ENCODE results near the gene HBS1L. TPM values are rescaled to one million over a fixed set of nuclear protein-coding genes. Genes with fewer than 3 reads are reported as not detected.

Gene HBS1L
- total and polyA plus RNA-seq, 2 of the 4 experiments (the other 2 are of a cell fraction), result 45.1 to 120 TPM

DNA sequence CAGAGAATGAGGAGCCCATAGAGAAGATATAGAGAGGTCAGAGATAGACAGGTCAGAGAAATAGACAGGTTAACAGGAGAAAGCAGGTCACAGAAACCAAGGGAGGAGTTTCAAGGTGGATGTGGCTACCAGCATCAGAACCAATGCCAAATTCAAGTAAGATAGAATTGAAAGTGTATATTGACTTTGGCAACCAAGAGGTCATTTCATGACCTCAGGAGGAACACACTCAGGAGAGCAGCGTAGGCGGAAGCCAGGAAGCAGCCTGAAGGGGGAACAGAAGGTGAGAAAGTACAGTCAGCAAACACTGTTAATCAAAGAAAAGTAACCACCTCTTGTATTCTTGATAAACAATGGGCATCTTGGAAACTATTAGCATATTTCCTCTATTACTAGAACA is 70.8 kb downstream of the HBS1L start:
- intact Hi-C loops (cut with micrococcal nuclease) (no loop called here), in situ Hi-C loops (cut with MboI; ENCODE audit: low sequenced_read_pairs) (no loop called here), dilution Hi-C loops (cut with HindIII; ENCODE audit: low sequenced_read_pairs, unreplicated experiment) (no loop called here)
- Histone ChIP-seq H3K18ac (ENCODE audit: low read depth, low read length) (no peak overlapping the region), H3K4me3 (ENCODE audit: insufficient read depth, low read depth, low read length) (no peak overlapping the region), H3K23ac (ENCODE audit: low read depth, low read length) (no peak overlapping the region), H3K4ac (ENCODE audit: low read depth, low read length) (no peak overlapping the region), H2AFZ (replicated peaks; ENCODE audit: low read length, poor library complexity) (no peak overlapping the region), H3K9me1 (ENCODE audit: insufficient read depth, low read length) (peaks cover 5% of the 10 kb centered on the region; the same call in 1 of the 2 replicates), H2AK9ac (replicated peaks; ENCODE audit: low read depth, low read length, poor library complexity) (no peak overlapping the region), H3K56ac (ENCODE audit: extremely low read depth, insufficient read depth, low read length) (no peak overlapping the region), H4K5ac (ENCODE audit: low read depth, low read length) (no peak overlapping the region), H2BK15ac (ENCODE audit: low read depth, low read length) (no peak overlapping the region), H4K20me1 (ENCODE audit: insufficient read depth, low read length) (no peaks in the 10 kb centered on the region), H2BK120ac (ENCODE audit: low read depth, low read length) (no peak overlapping the region), H2AK5ac (ENCODE audit: low read depth, low read length) (no peak overlapping the region), H4K91ac (ENCODE audit: insufficient read depth, low read depth, low read length) (no peak overlapping the region), H2BK20ac (ENCODE audit: low read depth, low read length) (no peak overlapping the region), H3K4me1 (ENCODE audit: control insufficient read depth, insufficient read depth, low read length) (peaks cover 2% of the 10 kb centered on the region; the same call in 1 of the 2 replicates), H3K9me3 (ENCODE audit: control insufficient read depth, insufficient read depth, low read length) (no peaks in the 10 kb centered on the region), H3K36me3 (ENCODE audit: control insufficient read depth, insufficient read depth, low read length) (peaks cover 11% of the 10 kb centered on the region), H3K27ac (ENCODE audit: insufficient read depth, low read length) (no peak overlapping the region), H4K8ac (ENCODE audit: low read depth in 2 of 2, low read length in 2 of 2) (no peak overlapping the region), H3K79me1 (ENCODE audit: low read depth in 1 of 2, low read length in 2 of 2) (no peaks in the 10 kb centered on the region; a peak in 1 of 4 replicates), H2BK5ac (ENCODE audit: low read depth, low read length, poor library complexity, severe bottlenecking) (no peak overlapping the region), H3K9ac (ENCODE audit: low read depth, low read length) (no peak overlapping the region), H3K27me3 (ENCODE audit: control insufficient read depth, insufficient read depth, low read length) (no peaks in the 10 kb centered on the region), H3K4me2 (ENCODE audit: low read depth, low read length) (no peak overlapping the region), H3K14ac (replicated peaks; ENCODE audit: low read depth, low read length) (no peak overlapping the region)
- BruUV-seq (replicated peaks), result no TSS peak
- ChIA-PET POLR2A (ENCODE audit: unreplicated experiment) (no interaction called here), CTCF (no interaction called here)
- DNase-seq (no peak), ATAC-seq (ENCODE audit: low read depth) (no peak)
- TF ChIP-seq, protein P1, sequence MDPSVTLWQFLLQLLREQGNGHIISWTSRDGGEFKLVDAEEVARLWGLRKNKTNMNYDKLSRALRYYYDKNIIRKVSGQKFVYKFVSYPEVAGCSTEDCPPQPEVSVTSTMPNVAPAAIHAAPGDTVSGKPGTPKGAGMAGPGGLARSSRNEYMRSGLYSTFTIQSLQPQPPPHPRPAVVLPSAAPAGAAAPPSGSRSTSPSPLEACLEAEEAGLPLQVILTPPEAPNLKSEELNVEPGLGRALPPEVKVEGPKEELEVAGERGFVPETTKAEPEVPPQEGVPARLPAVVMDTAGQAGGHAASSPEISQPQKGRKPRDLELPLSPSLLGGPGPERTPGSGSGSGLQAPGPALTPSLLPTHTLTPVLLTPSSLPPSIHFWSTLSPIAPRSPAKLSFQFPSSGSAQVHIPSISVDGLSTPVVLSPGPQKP (IDR thresholded peaks at IDR 0.05; ENCODE audit: borderline replicate concordance, low read depth, low read length), result no peak
- no peak for TF ChIP-seq POLR2A (IDR thresholded peaks at IDR 0.05; ENCODE audit: low read depth, low read length)
- TF ChIP-seq NFE2L2 (IDR thresholded peaks at IDR 0.05; ENCODE audit: low read depth, low read length), result no peak
- TF ChIP-seq MAZ (IDR thresholded peaks at IDR 0.05; ENCODE audit: borderline replicate concordance, low read depth, low read length), result no peak
- no peak for TF ChIP-seq USF2 (IDR thresholded peaks at IDR 0.05; ENCODE audit: low read depth, low read length)
- TF ChIP-seq RAD21 (IDR thresholded peaks at IDR 0.05; ENCODE audit: low read length), result no peak
- TF ChIP-seq FOS (IDR thresholded peaks at IDR 0.05; ENCODE audit: low read depth, low read length), result no peak
- no peak for TF ChIP-seq MXI1 (IDR thresholded peaks at IDR 0.05; ENCODE audit: borderline replicate concordance, low read depth, low read length)
- TF ChIP-seq MAFK (IDR thresholded peaks at IDR 0.05; ENCODE audit: low read depth, low read length), result no peak
- no peak for TF ChIP-seq RCOR1 (IDR thresholded peaks at IDR 0.05; ENCODE audit: insufficient replicate concordance, low read length)
- TF ChIP-seq CEBPB (IDR thresholded peaks at IDR 0.05; ENCODE audit: low read depth, low read length), result no peak
- WGBS, 2 experiments (ENCODE audit: extremely low coverage in 2 of 2, insufficient read length in 1 of 2), result no CpG with 5 or more reads among the region's 2 CpGs

All from IMR-90 (cell line).